SK-N-MC (cell line): ENCODE results near the gene GID8.

Experiments
- EZH2 ChIP-seq: fragments of 200-600 bp; sonication (generic); IDR thresholded peaks from one replicate; pipeline ENCODE4 v1.6.1; 2017; ENCODE audit warnings: antibody characterized with exemption
- POLR2AphosphoS5 ChIP-seq: IDR thresholded peaks from 2 replicates; pipeline ENCODE4 v1.6.1; 2012; ENCODE audit warnings: mild to moderate bottlenecking, low read depth, low read length, borderline replicate concordance

DNA sequence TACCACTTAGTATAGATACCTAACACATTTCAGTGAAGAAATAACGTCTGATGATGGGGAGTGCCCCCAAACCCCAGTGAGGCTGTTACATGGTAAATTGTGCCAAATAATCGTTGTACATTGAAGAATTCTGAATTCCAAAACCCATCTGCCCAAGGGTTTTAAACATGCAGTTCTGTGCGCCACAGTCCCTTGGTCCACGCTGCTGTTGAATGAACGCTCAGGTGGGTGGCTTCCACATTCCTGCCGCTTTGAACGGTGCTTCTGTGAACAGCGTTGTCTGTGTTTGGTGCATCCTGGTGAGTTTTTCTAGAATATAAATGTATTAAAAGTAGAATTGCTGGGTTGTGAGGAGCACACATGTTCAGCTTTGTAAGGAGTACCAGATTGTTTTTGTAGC, 2.9 kb downstream of the GID8 start:
- TF ChIP-seq EZH2 (no peak), POLR2AphosphoS5 (no peak)
